Epithelial cell of prostate (primary cell): Measurements from ENCODE around the gene PTPRH.
"Not testable (repeated sequence)": the region's sequence is repeated elsewhere in the genome, so short reads cannot be mapped to it uniquely, and the experiment has no call there.

ENCODE experiments used
- DNase-seq: peaks from one replicate; pipeline ENCODE4 v3.0.0-alpha.2; 2011; ENCODE audit warnings: low read depth, low spot score
- H3K27ac ChIP-seq: fragments of 450-650 bp; 2 replicates; pipeline ENCODE4 v1.5.1; 2017; ENCODE audit warnings: mild to moderate bottlenecking

The PTPRH gene

DNA sequence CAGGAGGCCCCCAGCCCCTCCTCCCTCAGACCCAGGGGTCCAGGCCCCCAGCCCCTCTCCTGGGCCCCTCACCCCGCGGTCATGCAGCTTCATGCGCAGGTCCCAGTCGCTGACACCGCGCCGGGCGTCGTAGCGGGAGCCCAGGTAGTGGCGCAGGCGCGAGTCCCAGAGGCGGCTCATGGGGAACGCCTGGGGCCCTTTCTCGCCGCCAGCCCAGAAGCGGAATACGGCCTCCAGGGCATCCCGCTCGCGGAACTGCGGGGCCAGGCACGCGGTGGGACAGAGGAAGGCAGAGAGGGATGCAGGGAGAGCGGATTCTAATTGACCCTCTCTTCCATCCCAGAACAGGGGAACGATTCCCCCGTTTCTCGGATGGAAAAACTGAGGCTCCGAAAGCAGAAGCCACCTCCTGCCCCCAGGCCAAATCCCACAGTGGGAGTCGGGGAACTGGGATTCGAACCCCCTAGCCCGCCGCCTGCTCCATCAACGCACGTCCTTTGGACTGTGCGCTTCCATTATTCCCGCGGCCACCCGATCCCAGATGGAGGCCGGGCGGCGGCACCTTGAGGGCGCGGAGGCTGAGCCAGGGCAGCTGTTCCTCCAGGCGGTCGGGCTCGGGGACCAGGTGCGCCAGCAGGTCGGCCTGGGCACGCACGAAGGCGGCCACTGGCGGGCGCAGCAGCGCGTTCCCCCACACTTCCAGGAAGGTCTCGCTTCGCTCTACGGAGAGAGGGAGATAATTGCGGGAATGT lies 47.6 kb downstream of the PTPRH start:
- DNase-seq: no peak
- H3K27ac ChIP-seq: no peak overlapping the region

DNA sequence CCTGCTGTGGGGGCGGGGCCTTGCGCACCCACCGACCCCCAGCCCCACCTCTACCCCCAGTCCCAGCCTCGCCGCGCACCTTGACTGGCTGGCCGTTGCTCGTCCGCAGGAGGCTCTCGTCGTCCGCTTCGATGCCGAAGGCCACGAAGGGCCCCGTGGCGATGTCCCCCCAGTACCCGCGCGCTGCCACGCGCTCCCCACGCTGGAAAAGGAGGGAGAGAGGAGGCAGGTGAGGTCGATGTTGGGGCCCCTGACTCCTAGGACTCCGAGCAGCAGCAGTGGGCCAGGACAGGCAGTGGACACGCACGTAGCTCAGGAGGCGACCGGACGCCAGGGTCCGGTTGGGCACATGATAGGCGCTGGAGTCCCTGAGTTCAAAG lies 48.3 kb downstream of the PTPRH start:
- H3K27ac ChIP-seq: no peak overlapping the region
- no peak for DNase-seq

DNA sequence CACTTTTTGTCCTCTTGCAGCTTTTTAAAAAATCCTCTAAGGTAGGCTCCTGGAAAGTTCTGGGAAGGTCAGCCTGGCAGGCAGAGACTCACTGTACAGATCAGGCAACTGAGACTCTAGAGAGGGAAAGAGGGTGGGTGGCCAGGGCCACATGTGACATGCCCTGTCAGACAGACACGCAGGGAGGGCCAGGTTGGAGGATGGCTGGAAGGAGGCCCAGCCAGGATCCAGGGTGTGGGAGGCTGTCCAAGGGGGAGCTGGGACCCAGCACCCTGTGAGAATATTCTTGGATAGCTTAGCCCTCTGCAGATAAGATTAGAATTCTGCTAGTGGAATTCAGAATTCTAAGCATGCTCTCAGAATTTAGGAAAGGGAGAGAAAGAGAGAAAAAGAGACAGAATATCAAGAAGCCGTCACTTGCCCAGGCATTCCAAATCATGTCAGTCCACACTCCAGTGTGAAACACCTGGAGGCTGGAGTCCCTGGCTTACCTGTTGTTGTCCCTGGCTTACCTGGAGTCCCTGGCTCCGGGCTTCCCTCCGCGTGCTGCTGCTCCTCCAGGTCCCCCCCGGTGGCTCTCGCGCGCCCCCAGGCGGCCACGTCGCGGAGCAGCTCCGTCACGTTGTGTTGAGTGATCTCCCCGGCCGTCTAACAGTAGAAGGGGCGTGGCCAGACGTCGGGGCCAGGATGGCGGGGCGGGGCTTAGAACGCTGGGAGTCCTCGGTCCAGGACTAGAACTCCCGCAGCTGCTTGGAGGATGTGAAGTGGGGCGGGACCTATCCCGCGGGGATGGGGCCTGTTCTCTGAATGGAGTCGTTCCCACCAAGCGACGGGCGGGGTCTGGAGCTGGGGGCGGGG lies 48.9 kb downstream of the PTPRH start:
- no peak for DNase-seq
- no peak overlapping the region for H3K27ac ChIP-seq

DNA sequence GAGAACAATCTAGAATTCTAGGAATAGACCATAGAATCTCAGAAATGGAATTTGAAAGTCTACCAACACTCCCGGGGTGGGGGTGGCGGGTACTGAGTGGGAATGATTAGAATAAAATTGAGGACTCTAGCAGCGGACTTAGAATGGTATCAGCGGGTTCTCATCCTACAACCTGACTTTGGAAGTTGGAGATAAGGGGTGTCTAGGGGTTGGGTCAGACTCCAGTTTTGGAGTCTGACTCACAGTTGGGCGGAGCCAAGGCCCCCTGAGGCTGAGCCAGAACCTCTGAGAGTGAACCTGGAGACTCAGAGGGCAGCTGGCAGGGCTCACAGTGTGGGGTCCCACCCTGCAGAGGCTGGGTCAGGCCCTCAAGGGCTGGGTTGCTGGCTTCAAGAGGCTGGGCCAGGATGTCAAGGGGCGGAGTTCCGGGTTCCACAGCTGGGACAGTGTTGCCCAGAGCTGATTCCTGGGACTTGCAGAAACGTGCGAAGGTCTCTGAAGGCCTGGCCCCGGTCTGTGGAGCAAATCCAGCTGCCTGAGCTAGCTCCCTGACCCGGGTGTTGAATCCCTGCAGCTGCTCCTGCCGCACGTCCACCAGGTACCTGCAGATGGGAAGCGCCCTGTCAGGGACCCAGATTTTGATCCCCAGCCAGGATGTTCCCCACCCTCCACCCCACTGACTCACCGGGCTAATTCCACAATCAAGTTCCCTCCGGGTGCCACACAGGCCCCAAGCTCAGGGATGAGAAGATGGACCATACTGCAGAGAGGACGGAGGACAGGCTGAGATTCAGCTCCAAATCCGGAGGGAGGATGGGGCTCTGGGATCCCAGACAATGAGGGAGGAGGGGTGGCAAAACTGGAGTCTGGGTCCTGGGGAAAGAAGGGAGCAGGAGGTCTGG lies 50.2 kb downstream of the PTPRH start:
- no peak for DNase-seq

DNA sequence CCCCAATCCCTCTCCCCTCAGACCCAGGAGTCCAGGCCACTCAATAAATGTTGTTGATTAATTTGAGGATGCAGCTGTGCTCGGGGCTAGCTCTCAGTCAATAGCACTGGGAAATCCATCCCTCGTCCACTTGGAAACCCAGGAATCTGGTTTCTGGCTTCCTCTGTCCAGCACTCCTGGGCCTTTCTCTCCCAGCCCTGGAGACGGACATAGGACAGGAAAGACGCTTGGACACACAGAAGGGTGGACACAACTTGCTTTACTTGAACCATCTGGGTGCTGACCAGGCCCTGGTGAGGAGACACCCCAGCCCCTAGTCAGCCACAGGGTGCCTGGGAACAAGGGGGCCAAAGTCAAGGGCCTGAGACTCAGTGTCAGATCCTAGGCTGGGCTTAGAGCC lies 50.9 kb downstream of the PTPRH start:
- no peak for DNase-seq
- no peak overlapping the region for H3K27ac ChIP-seq

More for the DNA sequence above, 50.2 kb downstream of the PTPRH start:
- H3K27ac ChIP-seq: no peak overlapping the region

DNA sequence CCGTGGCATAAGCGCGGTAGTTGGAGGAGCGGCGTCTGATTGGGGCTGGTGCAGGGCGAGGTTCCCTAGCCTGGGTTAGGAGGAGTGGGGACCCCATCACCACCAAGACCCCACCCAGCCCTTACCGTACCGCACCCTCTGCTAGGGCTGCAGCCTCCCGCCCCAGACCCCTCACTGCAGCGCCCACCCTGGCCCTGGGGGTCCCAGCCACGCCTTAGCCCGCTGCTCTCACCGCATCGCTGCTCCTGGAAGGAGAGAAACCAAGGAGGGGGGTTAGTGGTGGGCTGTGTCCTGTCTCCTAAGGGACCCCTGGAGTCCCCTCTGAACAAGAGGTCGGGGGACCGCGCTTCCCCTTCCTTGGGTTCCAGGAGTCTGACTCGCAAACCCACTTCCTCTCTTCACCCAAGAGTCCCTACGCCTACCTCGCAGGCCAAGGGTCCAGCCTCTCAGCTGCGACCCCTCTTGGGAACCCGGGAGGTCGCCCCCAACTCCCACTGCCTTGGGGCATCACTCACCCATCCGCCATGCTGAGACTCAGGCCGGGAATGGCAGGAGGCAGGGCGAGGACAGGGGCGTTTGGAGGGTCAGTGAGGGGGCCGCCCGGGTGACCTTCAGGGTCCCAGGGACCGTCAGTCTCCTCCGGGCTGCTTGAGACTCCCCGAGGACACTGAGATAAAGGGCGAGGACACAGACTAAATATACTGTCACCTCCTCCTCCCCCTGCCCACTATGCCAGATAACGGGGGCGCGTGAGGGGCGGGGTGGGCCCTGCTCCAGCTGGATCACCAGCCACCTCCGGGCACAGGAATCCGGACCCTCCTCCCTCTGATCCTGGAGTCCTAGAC lies 52.0 kb downstream of the PTPRH start, which contains the start of gene TNNI3:
TNNI3 (minus strand) TSS at position 669 of the 845 bp plus-strand sequence; CDS start at position 526, 143 bp downstream.
- DNase-seq: no peak
- H3K27ac ChIP-seq: no peak within 1 kb of the TSS

DNA sequence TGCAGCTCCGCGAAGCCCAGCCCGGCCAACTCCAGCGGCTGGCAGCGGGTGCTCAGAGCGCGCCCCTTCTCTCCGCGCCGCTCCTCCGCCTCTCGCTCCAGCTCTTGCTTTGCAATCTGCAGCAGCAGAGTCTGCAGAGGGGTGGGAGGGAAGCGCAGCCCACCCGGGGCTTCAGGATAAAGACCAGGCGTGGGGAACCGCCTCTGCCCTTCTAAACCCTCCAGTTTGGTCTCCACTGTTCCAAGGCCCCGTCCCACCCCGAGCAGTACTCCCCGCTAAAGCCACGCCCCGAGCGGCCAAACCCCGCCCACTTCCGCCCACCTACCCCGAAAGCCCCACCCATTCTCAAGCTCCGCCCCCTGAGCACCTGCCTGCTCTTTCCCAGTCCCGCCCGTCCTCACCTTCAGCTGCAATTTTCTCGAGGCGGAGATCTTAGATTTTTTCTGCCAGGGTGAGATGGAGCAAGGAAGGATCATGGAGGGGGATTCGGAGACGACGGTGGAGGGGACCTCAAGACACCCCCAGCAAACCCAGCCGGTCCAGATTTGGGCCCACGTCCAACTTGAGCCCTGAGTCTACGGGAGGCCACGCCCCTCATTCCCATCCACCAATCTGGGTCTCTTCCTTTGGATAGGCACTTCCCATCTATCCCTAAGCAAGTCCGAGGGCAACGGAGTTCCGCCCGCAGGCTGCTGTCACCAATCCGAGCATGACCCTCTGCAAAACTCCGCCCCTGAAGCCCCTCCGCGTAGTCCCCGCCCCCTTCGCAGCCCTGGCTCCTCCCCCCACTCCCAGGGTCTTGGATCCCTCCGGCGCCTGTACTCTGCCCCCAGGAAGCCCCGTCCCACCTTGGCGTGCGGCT lies 52.9 kb downstream of the PTPRH start:
- DNase-seq: no peak

DNA sequence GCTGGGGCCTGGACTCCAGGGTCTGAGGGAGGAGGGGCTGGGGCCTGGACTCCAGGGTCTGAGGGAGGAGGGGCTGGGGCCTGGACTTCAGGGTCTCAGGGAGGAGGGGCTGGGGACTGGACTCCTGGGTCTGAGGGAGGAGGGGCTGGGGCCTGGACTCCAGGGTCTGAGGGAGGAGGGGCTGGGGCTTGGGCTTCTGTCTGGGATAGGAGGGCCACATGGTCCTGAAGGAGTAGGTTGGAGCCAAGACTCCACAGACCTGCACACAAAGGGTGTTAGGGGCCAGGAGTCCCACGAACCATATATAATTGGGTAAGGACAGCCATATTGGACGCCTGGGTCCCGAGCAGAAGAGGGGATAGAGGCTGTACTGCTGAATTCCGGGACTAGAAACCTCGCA lies 53.5 kb downstream of the PTPRH start:
- not testable (repeated sequence) for H3K27ac ChIP-seq

More for the DNA sequence above, 52.9 kb downstream of the PTPRH start:
- no peak overlapping the region for H3K27ac ChIP-seq

DNA sequence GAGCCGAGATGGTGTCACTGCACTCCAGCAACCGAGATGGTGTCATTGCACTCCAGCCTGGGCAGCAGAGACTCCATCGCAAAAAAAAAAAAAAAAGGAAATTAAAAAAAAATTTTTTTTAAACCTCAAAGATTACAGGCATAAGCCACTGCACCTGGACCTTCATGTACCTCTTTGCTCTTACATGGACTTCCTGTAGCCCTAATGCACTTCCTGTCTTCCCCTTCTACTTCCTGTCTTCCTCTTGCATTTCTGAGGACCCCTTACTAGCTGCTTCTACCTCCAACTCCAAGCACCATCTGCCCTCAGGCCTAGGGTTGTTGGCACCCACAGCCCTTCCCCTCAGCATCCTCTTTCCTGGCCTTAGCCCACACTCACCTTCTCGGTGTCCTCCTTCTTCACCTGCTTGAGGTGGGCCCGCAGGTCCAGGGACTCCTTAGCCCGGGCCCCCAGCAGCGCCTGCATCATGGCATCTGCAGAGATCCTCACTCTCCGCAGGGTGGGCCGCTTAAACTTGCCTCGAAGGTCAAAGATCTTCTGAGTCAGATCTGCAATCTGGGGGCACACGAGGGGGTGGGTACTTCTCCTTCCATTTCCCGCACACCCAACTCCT lies 55.5 kb downstream of the PTPRH start:
- no peak for DNase-seq
- H3K27ac ChIP-seq: no peak overlapping the region

More for the DNA sequence above, 53.5 kb downstream of the PTPRH start:
- not testable (repeated sequence) for DNase-seq

DNA sequence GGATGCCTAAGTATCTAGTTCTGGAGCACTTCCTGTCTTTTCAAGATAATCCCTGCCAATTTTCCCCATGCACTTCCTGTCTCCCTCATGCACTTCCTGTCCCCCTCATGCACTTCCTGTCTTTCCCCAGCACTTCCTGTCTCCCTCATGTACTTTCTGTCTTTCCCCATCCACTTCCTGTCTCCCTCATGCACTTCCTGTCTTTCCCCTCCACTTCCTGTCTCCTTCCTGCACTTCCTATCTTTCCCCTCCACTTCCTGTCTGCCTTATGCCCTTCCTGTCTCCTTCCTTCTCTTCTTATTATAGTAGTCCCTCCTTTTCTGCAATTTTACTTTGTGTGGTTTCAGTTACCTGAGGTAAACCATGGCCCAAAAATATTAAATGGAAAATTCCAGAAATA lies 57.3 kb downstream of the PTPRH start:
- no peak for DNase-seq
- H3K27ac ChIP-seq: no peak overlapping the region

DNA sequence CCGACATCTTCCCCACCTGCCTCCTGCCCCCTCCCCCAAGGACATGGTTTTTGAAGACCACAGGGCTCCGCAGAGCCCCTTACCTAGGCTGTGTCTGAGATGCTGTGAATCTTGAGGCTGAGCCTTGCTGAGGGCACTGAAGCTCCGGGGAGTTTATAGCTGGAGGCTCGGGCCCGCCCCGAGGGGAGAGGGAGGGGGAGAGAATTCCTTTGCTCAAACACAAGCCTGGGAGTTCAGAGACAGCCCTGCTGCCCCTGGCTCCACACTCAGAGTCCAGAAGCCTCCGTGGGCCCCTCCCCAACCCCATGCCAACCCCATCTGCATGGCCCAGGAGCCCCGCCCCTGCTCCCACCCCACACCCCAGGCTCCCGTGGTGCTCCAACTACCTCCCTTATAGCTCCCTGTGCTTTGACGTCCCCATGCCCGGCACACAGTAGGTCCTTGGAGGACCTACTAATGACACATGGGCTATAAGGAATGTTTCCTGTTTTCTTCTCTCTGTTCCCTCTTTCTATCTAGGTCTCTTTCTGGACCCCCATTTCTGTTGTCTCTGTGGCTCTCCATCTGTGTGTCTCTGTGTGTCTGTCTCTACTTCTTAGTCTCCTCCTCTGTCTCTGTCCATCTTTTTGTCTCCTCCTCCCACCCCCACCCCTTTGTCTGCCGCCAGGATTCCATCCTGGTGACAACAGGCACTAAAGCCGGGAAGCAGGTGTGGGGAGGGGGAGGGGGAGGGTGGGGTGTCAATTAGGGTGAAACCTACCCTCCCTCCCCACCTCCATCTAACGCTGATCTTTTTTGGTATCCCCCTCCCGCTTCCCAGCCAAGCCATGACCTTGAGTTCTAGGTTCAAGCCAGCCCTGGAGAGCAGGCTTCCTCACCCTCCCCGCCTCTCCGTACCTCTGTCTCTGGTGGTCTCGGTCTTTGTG lies 60.0 kb downstream of the PTPRH start, which contains the start of gene TNNT1:
TNNT1 (minus strand) TSS at position 129 of the 926 bp plus-strand sequence. CDS start 2,049 bp downstream, outside the sequence.
- no peak for DNase-seq
- no peak within 1 kb of the TSS for H3K27ac ChIP-seq

DNA sequence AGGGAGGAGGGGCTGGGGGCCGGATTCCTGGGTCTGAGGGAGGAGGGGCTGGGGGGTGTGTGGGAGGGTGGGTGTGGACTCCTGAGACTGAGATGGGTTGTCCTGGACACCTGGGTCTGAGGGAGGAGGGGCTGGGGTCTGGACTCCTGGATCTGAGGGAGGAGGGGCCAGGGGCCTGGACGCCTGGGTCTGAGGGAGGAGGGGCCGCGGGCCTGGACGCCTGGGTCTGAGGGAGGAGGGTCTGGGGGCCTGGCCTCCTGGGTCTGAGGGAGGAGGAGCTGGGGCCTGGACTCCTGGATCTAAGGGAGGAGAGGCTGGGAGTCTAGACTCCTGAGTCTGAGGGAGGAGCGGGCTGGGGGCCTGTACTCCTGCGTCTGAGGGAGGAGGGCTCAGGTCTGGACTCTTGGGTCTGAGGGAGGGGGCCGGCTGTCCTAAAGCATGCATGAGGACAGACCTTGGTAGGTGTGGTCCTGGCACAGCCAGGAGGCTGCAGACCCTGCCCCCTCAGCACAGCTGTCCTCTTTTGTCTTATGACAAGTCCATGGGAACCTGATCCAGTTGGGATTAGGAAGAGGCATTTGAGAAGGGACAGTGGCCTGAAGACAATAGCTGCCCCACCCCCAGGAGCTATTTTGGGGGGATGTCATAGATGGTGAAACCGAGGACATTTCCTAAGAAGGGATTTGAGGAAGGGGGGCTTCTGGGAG lies 61.6 kb downstream of the PTPRH start:
- DNase-seq: no peak
- H3K27ac ChIP-seq: no peak overlapping the region

DNA sequence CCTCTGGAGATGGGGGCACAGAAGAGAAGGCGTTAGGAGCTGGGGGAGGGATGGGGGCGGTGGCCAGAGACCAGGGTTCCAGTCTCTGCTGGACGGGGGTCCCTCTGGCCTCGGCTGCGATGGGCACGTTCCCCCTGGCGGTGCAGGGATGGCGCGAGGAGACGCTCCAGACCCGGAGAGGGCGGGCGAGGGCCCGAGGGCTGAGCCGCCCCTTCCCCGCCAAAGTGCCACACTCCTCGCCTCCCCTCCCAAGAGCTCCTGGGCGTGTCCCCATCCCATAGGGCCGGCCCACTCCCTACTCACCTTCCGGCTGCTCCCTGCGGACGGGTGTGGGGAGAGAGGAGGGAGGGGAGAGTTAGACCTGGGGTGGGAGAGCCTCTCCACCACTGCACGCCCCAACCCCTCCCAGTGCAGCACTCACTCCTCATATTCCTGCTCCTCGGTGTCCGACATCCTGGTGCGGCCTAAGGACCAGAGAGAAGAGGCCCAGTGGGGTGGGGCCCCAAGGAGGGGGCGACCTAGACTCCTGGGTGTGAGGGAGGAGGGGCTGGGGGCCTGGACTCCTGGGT lies 62.5 kb downstream of the PTPRH start:
- no peak for DNase-seq
- no peak overlapping the region for H3K27ac ChIP-seq

DNA sequence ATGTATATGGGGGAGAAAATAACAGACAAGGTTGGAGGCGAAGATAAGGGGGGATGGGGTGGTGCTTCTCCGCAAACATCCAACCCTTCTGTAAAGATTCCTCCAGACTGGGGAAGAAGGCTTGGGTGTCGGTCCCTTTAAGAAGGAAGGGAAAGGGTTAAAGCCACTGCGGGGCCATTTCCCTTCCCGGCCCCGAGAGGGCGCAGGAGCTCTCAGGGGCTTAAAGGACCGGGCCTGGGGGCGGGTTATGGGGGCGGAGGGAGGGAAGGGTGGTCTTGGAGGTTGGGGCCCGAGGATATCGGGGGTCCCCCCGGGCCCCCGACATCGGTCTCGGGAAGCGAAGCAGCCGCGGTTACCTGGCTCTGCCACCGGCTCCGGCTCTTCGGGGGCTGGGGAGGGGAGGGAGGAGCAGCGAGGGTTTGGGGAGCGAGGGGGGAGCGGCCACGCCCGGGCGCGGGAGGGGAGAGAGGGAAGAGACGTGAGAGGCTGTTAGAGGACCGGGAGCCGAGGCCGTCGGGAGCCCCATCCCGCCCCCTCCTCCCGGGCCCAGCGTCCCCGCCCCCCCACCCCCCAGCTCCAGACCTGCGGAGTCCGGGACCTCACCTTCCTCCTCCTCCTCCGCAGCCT lies 63.1 kb downstream of the PTPRH start:
- no peak overlapping the region for H3K27ac ChIP-seq
- no peak for DNase-seq

DNA sequence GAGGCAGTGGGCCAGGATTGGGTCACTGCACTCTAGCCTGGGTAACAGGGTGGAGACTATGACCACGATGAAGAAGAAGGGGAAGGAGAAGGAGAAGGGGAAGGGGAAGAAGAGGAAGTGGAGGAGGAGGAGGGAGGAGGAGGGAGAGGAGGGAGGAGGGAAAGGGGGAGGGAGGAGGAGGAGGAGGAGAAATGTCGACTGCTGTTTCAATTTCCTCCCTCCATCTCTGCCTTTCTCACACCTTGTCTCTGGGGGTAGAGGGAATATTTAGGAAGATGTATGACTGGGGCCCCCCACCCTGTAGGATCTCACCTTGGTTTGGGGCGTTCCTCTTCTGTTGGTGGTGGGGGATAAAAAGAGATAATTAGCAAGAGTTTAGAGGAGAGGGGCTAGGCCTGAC lies 64.1 kb downstream of the PTPRH start:
- H3K27ac ChIP-seq: no peak overlapping the region
- no peak for DNase-seq

DNA sequence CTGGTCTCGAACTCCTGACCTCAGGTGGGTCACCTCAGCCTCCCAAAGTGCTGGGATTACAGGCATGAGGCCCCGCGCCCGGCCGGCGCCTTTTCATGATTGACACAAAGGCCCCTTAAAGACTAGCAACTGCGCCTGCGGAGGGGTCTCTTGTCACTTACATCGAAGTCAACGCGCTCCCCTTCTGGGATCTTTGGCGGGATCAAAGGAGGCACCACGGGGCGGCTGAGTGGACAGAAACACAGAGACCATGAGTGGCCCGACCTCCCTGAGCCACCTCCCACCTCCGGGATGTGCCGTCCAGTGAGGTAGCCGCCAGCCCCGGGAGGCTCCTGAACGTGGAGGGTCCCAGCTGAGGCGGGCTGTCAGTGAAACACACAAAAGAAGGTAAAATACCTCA lies 67.6 kb downstream of the PTPRH start:
- DNase-seq: no peak

More for the DNA sequence above, 67.6 kb downstream of the PTPRH start:
- no peak overlapping the region for H3K27ac ChIP-seq
